ENCODE data around the gene RIN2. TPM values are rescaled to one million over a fixed set of nuclear protein-coding genes. Genes with fewer than 3 reads are reported as not detected.

The RIN2 gene
- total and polyA plus RNA-seq, 9 of the 15 experiments (the other 6 are each of a cell fraction or from before 2014, with no cell fraction given): 0.09 TPM; not detected in 8

DNA sequence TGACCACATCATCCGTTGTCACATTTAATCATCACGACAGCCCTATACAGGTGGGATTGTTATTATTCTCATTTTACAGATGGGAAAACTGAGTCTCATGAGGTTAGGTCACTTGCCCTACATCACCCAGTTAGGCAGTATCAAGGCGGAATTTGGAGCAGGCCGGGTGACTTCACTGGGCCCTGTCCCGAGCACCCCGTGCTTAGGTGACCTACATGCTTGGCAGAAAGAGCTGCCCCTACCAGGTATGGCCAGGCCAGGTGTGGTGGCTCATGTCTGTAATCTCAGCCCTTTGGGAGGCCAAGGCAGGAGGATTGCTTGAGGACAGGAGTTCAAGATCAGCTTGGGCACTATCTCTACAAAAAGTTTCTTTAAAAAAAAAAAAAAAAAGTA, 44.0 kb downstream of the RIN2 start (continued):
- TF ChIP-seq, protein P1, sequence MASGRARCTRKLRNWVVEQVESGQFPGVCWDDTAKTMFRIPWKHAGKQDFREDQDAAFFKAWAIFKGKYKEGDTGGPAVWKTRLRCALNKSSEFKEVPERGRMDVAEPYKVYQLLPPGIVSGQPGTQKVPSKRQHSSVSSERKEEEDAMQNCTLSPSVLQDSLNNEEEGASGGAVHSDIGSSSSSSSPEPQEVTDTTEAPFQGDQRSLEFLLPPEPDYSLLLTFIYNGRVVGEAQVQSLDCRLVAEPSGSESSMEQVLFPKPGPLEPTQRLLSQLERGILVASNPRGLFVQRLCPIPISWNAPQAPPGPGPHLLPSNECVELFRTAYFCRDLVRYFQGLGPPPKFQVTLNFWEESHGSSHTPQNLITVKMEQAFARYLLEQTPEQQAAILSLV (tag; IDR thresholded peaks at IDR 0.05): no peak
- TF ChIP-seq, protein P2, sequence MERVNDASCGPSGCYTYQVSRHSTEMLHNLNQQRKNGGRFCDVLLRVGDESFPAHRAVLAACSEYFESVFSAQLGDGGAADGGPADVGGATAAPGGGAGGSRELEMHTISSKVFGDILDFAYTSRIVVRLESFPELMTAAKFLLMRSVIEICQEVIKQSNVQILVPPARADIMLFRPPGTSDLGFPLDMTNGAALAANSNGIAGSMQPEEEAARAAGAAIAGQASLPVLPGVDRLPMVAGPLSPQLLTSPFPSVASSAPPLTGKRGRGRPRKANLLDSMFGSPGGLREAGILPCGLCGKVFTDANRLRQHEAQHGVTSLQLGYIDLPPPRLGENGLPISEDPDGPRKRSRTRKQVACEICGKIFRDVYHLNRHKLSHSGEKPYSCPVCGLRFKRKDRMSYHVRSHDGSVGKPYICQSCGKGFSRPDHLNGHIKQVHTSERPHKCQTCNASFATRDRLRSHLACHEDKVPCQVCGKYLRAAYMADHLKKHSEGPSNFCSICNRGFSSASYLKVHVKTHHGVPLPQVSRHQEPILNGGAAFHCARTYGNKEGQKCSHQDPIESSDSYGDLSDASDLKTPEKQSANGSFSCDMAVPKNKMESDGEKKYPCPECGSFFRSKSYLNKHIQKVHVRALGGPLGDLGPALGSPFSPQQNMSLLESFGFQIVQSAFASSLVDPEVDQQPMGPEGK (CRISPR knock-in tag; IDR thresholded peaks at IDR 0.05; ENCODE audit: borderline replicate concordance): no peak

- 0% methylated on average over 4 of the region's 4 CpGs for WGBS (ENCODE audit: insufficient coverage, low coverage, missing lambda C conversion rate)
- Histone ChIP-seq H3K79me2 (ENCODE audit: control insufficient read depth, insufficient read depth, low read length) (no peaks in the 10 kb centered on the region), H3K4me2 (ENCODE audit: insufficient read depth, low read length) (no peak overlapping the region), H3K27me3 (ENCODE audit: control insufficient read depth in 2 of 2, insufficient read depth in 2 of 2, low read length in 2 of 2) (no peaks in the 10 kb centered on the region; a peak in 1 of 5 replicates), H3K36me3 (ENCODE audit: control insufficient read depth, insufficient read depth, low read length) (no peaks in the 10 kb centered on the region), H3K27ac (ENCODE audit: extremely low read depth, low read depth, low read length) (no peak overlapping the region), H3K9ac (ENCODE audit: insufficient read depth in 1 of 2, low read depth in 2 of 2, low read length in 2 of 2) (no peak overlapping the region), H3K4me3 (no peak overlapping the region), H3K9me1 (ENCODE audit: control insufficient read depth, insufficient read depth, low read length) (no peaks in the 10 kb centered on the region), H3K4me1 (replicated peaks in 1 of 2; ENCODE audit: control insufficient read depth in 2 of 2, insufficient read depth in 2 of 2, low read length in 2 of 2) (no peaks in the 10 kb centered on the region), H4K20me1 (replicated peaks; ENCODE audit: control insufficient read depth, insufficient read depth, low read length) (no peaks in the 10 kb centered on the region), H3K9me3 (replicated peaks; ENCODE audit: control insufficient read depth, insufficient read depth, low read depth, low read length) (no peaks in the 10 kb centered on the region), H2AFZ (ENCODE audit: low read depth, low read length) (no peak overlapping the region)
- ChIA-PET POLR2A (no interaction called here), CTCF (ENCODE audit: low intra/inter-chr PET ratio) (interaction anchor here (0.5 kb wide), 1 partner anchor 1317 kb away, joined by 3 read pairs; no protein-coding TSS in a partner anchor)
- BruUV-seq (replicated peaks): no TSS peak
- no peak for FAIRE-seq
- intact Hi-C loops (cut with micrococcal nuclease): no loop called here
- TF ChIP-seq, protein P3, sequence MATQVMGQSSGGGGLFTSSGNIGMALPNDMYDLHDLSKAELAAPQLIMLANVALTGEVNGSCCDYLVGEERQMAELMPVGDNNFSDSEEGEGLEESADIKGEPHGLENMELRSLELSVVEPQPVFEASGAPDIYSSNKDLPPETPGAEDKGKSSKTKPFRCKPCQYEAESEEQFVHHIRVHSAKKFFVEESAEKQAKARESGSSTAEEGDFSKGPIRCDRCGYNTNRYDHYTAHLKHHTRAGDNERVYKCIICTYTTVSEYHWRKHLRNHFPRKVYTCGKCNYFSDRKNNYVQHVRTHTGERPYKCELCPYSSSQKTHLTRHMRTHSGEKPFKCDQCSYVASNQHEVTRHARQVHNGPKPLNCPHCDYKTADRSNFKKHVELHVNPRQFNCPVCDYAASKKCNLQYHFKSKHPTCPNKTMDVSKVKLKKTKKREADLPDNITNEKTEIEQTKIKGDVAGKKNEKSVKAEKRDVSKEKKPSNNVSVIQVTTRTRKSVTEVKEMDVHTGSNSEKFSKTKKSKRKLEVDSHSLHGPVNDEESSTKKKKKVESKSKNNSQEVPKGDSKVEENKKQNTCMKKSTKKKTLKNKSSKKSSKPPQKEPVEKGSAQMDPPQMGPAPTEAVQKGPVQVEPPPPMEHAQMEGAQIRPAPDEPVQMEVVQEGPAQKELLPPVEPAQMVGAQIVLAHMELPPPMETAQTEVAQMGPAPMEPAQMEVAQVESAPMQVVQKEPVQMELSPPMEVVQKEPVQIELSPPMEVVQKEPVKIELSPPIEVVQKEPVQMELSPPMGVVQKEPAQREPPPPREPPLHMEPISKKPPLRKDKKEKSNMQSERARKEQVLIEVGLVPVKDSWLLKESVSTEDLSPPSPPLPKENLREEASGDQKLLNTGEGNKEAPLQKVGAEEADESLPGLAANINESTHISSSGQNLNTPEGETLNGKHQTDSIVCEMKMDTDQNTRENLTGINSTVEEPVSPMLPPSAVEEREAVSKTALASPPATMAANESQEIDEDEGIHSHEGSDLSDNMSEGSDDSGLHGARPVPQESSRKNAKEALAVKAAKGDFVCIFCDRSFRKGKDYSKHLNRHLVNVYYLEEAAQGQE (IDR thresholded peaks at IDR 0.05; ENCODE audit: borderline replicate concordance): no peak
- TF ChIP-seq, protein P3 (CRISPR knock-in tag; IDR thresholded peaks at IDR 0.05; ENCODE audit: low read depth): no peak
- peak; percentile 10 to 62 (median 16); a peak in 3 of 6 replicates for TF ChIP-seq CTCF (IDR thresholded peaks at IDR 0.05 in 2 of 3, conservative IDR thresholded peaks at IDR 0.05 in 1 of 3; ENCODE audit: insufficient read depth in 2 of 3, low read depth in 1 of 3, low read length in 3 of 3)
- in situ Hi-C loops (cut with MboI): no loop called here
- ATAC-seq: peak; percentile 55
- DNase-seq (ENCODE audit: extremely low read depth in 1 of 4, low spot score in 3 of 4): no peak
Observed at GRCh38 chr20:19802492-19803158, 44.6 kb downstream of the RIN2 start.
